Glutamatergic neuron (in vitro differentiated cells): ENCODE measurements around the gene SYCE1. TPM values are rescaled to one million over a fixed set of nuclear protein-coding genes. Genes with fewer than 3 reads are reported as not detected.
A peak's percentile ranks its signal among the peaks of the same experiment; 100 is the strongest.

Experiments used
- DNase-seq: peaks from one replicate; pipeline ENCODE4 v3.0.0; 2022
- H3K27ac Mint-ChIP-seq: one replicate; pipeline ENCODE4 v1.8.0; 2020; ENCODE audit warnings: mild to moderate bottlenecking, mixed read lengths, inconsistent platforms; ENCODE audit not compliant: unreplicated experiment
- H3K27me3 Mint-ChIP-seq: one replicate; pipeline ENCODE4 v1.8.0; 2020; ENCODE audit warnings: mild to moderate bottlenecking, moderate library complexity, mixed read lengths, inconsistent platforms; ENCODE audit not compliant: unreplicated experiment
- H3K36me3 Mint-ChIP-seq: one replicate; pipeline ENCODE4 v1.8.0; 2020; ENCODE audit warnings: mild to moderate bottlenecking, mixed read lengths, inconsistent platforms; ENCODE audit not compliant: unreplicated experiment
- H3K4me1 Mint-ChIP-seq: one replicate; pipeline ENCODE4 v1.8.0; 2020; ENCODE audit warnings: mild to moderate bottlenecking, low read depth, mixed read lengths, inconsistent platforms; ENCODE audit not compliant: unreplicated experiment
- H3K4me3 Mint-ChIP-seq: one replicate; pipeline ENCODE4 v1.8.0; 2020; ENCODE audit warnings: mild to moderate bottlenecking, mixed read lengths, inconsistent platforms; ENCODE audit not compliant: unreplicated experiment
- H3K9me3 Mint-ChIP-seq: one replicate; pipeline ENCODE4 v1.8.0; 2020; ENCODE audit warnings: mild to moderate bottlenecking, moderate library complexity, mixed read lengths, inconsistent platforms; ENCODE audit not compliant: unreplicated experiment
- total RNA-seq: library from RNA; stranded (reverse); fragmentation: NEBNext Ultra II Directional; extraction: Animal tissue kit (Norgen Biotek cat#: 25700); gene quantifications from one replicate; pipeline ENCODE4 v1.2.1, GENCODE V29; 2021; ENCODE audit not compliant: unreplicated experiment
- TF ChIP-seq, protein P1 (sequence below): fragments of 200-600 bp; sonication (generic); IDR thresholded peaks from one replicate; pipeline ENCODE4 v1.5.0; 2021; ENCODE audit not compliant: partially characterized antibody, unreplicated experiment

The SYCE1 gene
- total RNA-seq, 1 donor from 2014 or later: 0.78 TPM

DNA sequence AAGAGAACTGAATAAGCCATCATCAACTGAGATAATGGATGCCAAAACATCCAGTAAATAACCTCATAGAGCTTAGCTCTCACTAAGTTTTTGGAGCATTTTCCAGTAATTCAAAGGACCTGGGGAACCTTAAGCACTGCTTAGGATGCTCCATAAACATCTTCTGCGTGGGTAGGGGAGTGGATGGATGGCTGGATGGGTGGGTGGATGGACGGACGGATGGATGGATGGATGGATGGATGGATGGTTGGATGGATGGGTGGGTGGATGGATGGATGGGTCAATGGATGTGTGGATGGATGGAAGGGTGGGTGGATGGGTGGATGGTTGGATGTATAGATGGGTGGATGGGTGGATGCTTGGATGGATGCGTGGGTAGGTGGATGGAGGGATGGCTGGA, 29.2 kb downstream of the SYCE1 start:
- peaks cover 2% of the 10 kb centered on the region for H3K9me3 Mint-ChIP-seq
- H3K4me3 Mint-ChIP-seq: no peak overlapping the region
- no peaks in the 10 kb centered on the region for H3K4me1 Mint-ChIP-seq

DNA sequence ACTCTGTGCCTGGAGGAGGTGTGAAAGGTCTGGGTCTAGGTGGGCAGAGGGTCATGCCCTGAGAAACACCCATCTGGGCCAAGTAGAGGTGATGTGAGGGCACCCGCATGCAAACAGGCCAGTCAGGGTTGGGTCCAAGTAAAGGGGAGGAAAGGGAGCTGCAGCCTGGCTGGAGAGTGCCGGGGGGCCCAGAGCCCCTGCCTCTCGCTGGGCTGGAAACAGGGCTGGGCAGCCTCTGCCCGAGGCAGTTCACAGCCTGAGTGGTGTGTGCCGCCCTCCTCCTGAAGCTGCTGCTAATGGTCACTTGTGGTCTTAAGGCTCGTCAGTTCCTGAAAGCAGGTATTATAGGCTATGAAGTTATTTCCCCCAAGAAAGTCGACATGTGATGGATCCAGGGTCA, 31.0 kb downstream of the SYCE1 start:
- H3K4me3 Mint-ChIP-seq: no peak overlapping the region
- TF ChIP-seq, protein P1, sequence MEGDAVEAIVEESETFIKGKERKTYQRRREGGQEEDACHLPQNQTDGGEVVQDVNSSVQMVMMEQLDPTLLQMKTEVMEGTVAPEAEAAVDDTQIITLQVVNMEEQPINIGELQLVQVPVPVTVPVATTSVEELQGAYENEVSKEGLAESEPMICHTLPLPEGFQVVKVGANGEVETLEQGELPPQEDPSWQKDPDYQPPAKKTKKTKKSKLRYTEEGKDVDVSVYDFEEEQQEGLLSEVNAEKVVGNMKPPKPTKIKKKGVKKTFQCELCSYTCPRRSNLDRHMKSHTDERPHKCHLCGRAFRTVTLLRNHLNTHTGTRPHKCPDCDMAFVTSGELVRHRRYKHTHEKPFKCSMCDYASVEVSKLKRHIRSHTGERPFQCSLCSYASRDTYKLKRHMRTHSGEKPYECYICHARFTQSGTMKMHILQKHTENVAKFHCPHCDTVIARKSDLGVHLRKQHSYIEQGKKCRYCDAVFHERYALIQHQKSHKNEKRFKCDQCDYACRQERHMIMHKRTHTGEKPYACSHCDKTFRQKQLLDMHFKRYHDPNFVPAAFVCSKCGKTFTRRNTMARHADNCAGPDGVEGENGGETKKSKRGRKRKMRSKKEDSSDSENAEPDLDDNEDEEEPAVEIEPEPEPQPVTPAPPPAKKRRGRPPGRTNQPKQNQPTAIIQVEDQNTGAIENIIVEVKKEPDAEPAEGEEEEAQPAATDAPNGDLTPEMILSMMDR: no peak
- H3K27me3 Mint-ChIP-seq: peaks cover 6% of the 10 kb centered on the region
- peaks cover 2% of the 10 kb centered on the region for H3K9me3 Mint-ChIP-seq
- H3K27ac Mint-ChIP-seq: no peak overlapping the region
- H3K36me3 Mint-ChIP-seq: no peaks in the 10 kb centered on the region
- peaks cover 2% of the 10 kb centered on the region for H3K4me1 Mint-ChIP-seq
- no peak for DNase-seq

More for the DNA sequence above, 29.2 kb downstream of the SYCE1 start:
- no peak for DNase-seq
- Mint-ChIP-seq H3K27ac (no peak overlapping the region), H3K27me3 (peaks cover 4% of the 10 kb centered on the region), H3K36me3 (no peaks in the 10 kb centered on the region)
- TF ChIP-seq, protein P1: no peak

GRCh38 chr10:133532871-133533270, 32.5 kb downstream of the SYCE1 start:
- TF ChIP-seq, protein P1: no peak
- peaks cover 2% of the 10 kb centered on the region for H3K4me1 Mint-ChIP-seq
- H3K27me3 Mint-ChIP-seq: peaks cover 10% of the 10 kb centered on the region
- no peak overlapping the region for H3K27ac Mint-ChIP-seq
- peaks cover 4% of the 10 kb centered on the region for H3K9me3 Mint-ChIP-seq
- no peaks in the 10 kb centered on the region for H3K36me3 Mint-ChIP-seq
- no peak for DNase-seq
- no peak overlapping the region for H3K4me3 Mint-ChIP-seq

DNA sequence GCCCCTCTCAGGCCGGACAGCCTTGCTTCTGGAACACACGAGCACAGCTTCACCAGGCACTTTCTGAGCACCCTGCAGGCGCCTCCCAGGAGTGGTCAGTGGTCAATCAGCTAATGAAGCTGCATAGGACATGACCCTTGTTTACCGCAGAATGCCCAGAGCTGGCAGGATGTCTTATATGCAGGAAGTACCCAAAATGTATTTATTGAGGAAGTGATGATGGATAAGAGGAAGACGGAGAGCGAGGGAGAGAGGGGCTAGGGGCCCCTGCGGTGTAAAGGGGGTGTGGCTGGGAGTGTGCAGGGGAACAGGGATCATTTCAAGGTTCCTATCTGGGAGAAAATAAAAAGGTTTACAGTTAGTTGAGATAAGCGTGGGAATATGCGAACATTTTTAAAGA, 34.9 kb downstream of the SYCE1 start:
- H3K27me3 Mint-ChIP-seq: peaks cover 14% of the 10 kb centered on the region
- TF ChIP-seq, protein P1: no peak
- H3K4me3 Mint-ChIP-seq: no peak overlapping the region
- no peaks in the 10 kb centered on the region for H3K36me3 Mint-ChIP-seq
- no peak overlapping the region for H3K27ac Mint-ChIP-seq
- peaks cover 2% of the 10 kb centered on the region for H3K4me1 Mint-ChIP-seq
- H3K9me3 Mint-ChIP-seq: peaks cover 6% of the 10 kb centered on the region
- DNase-seq: no peak

- Mint-ChIP-seq H3K27me3 (peaks cover 14% of the 10 kb centered on the region), H3K4me1 (peaks cover 2% of the 10 kb centered on the region), H3K36me3 (no peaks in the 10 kb centered on the region), H3K27ac (peak overlapping the region; percentile 72), H3K4me3 (peak overlapping the region; percentile 90), H3K9me3 (peaks cover 6% of the 10 kb centered on the region)
- DNase-seq: no peak
- TF ChIP-seq, protein P1: no peak
Observed at GRCh38 chr10:133529576-133529946, 35.8 kb downstream of the SYCE1 start.
